Stimulated activated CD4-positive, alpha-beta T cell treated with anti-CD3 and anti-CD28 coated beads, Interleukin-12 subunit alpha, Interleukin-12 subunit beta, amount 100 ng/mL, for 48 hours (primary cell): Measurements from ENCODE around the gene CHSY1.
"Not testable (repeated sequence)": the region's sequence is repeated elsewhere in the genome, so short reads cannot be mapped to it uniquely, and the experiment has no call there.

ENCODE experiments used
- DNase-seq, 3 donors: peaks; one replicate each; pipeline ENCODE4 v3.0.0-alpha.2; 2020; ENCODE audit warnings: low read depth in 2 of 3, low spot score in 1 of 3

The CHSY1 gene

DNA sequence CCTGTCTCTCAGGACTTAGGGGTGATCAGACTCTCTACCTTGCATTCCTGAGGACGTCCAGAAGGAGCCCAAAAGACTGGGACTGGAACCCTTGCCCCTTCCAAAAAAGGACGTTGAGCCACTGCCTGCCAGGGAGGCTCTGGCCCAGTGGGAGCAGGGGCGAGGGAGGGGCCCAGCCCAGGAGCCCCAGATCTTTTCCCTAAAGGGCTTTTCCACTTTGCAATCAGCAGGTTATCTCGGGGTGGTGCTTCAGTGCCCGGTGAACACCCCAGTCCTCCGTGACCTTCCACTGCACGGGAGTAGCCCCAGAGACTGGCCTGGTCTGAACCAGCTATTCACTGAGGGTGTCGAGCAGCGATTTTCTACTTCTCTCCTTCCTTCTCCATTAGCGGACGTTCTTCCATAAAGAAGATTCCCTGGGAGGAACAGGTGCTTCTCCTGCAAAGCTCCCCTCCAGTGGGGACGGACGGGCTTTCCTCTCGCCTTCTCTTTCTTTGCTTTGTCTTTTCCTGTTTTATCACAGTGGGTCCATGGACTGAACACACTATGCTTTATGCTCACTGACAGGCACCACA lies 113.7 kb downstream of the CHSY1 start:
- DNase-seq: no peak

- no peak for DNase-seq
Measured at GRCh38 chr15:101137312-101137940, 114.4 kb downstream of the CHSY1 start.

GRCh38 chr15:101136381-101137268 lies 115.2 kb downstream of the CHSY1 start:
- no peak for DNase-seq

GRCh38 chr15:101135532-101136166 lies 116.2 kb downstream of the CHSY1 start:
- DNase-seq: no peak

- DNase-seq: no peak
Measured at GRCh38 chr15:101134780-101135179, 117.1 kb downstream of the CHSY1 start.

DNA sequence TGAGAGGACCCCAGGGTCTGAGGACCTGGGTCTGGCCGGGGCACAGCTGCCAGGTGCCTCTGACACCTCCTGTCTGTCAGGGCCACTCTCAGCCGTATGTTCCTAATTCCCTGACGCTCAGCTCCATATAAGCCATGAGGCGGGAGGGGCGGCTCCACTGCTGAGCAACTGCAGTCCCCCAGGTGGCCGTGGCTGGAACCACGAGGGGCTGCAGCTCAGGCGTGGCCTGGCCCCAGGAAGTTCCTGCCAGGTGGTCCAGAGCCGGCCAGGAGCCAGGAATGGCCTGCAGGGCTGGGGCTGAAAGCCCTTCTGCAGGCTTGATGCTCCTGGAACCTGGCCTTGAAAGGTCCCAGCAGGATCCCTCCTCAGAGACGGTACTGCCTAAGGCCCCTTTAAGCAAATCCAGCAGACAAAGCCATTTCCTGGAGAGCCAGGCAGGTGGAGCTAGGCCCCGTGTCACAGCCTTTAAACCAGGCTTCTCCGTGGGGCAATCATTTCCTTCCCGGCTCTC lies 118.0 kb downstream of the CHSY1 start:
- no peak for DNase-seq

DNA sequence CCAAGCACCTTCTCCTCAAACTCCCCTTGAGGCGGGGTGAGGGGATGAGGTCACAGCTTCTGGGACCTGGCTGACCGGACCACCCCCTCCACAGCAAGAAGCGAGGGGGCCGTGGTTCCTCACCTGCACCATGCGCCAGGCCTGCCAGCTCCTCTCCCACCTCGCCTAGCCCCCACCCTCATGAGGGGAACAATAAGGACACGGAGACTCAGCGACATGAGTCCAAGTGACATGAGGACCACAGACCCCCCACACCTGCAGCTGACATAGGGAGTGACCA lies 118.7 kb downstream of the CHSY1 start:
- no peak for DNase-seq

GRCh38 chr15:101132390-101133180 lies 119.3 kb downstream of the CHSY1 start:
- DNase-seq: no peak

- DNase-seq: no peak
Measured at GRCh38 chr15:101131489-101132389, 120.1 kb downstream of the CHSY1 start.

DNA sequence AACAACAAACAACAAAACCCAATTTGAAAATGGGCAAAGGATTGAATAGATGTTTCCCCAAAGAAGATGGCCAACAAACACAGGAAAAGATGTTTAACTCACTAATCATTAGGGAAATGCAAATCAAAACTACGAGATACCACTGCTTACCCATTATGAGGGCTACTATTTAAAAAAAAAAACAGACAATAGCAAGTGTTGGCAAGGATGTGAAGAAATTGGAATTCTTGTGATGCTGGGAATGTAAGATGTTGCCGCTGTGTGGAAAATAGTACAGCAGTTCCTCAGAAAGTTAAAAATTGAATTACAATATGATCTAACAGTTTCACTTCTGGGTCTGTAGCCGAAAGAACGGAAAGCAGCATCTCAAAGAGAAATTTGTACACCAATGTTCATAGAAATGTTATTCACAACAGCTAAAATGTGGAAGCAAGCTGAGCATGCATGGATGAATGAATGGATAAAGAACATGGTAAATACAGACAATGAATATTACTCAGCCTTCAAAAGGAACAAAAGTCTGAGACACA lies 121.9 kb downstream of the CHSY1 start:
- DNase-seq: no peak

- DNase-seq: no peak
Measured at GRCh38 chr15:101128221-101129015, 123.4 kb downstream of the CHSY1 start.

GRCh38 chr15:101127506-101128076 lies 124.3 kb downstream of the CHSY1 start:
- peak in 1 of 3 donors; percentile 42 for DNase-seq

- DNase-seq: no peak
Measured at GRCh38 chr15:101126618-101127505, 125.0 kb downstream of the CHSY1 start.

- not testable (repeated sequence) for DNase-seq
Measured at GRCh38 chr15:101125881-101126428, 125.9 kb downstream of the CHSY1 start.
